PFSK-1 (cell line): ENCODE results near the gene ESRRG.

Experiments
- FOXP2 ChIP-seq: optimal IDR thresholded peaks from 2 replicates; pipeline ENCODE3; 2011; ENCODE audit warnings: borderline replicate concordance, control low read depth, inconsistent platforms; ENCODE audit not compliant: insufficient read depth; ENCODE audit errors: extremely low read length, extremely low read depth
- POLR2AphosphoS5 ChIP-seq: IDR thresholded peaks from 2 replicates; pipeline ENCODE4 v1.6.1; 2012; ENCODE audit warnings: low read depth, mild to moderate bottlenecking, control low read depth, low read length, moderate library complexity
- SIN3A ChIP-seq: IDR thresholded peaks from 2 replicates; pipeline ENCODE4 v1.6.1; 2012; ENCODE audit warnings: mild to moderate bottlenecking, low read length, moderate library complexity, borderline replicate concordance; ENCODE audit not compliant: insufficient read depth
- TAF1 ChIP-seq: IDR thresholded peaks from 2 replicates; pipeline ENCODE4 v1.6.1; 2012; ENCODE audit warnings: low read length, control low read depth, borderline replicate concordance; ENCODE audit not compliant: insufficient read depth
- TF ChIP-seq, protein P1 (sequence below), 2 experiments: IDR thresholded peaks; 2 replicates each; pipeline versions ENCODE4 v1.6.1 to v1.8.0; 2011 to 2012; ENCODE audit warnings: low read depth in 2 of 2, low read length in 2 of 2, control low read depth in 1 of 2, inconsistent platforms in 1 of 2, mild to moderate bottlenecking in 1 of 2, moderate library complexity in 1 of 2; ENCODE audit not compliant: insufficient read depth in 1 of 2

Gene ESRRG

DNA sequence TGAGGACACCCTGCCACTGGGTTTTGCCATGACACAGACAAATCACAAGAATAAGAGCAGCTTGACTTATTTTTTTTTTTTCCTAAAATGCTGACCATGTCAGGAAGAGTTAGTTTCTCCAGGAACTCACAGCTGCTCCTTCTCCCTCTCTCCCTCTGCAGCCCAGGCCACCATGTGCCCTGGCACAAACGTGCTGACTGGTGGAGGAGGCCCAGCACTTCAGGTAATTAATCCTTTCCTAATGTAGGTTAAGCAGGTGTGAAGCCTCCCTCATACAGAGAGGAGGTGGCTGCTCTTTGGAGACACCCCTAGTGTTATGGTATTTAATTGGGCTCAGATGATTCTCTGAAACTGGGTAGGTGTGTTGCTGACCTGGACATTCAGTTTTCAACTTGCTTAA, 170.2 kb downstream of the ESRRG start:
- TF ChIP-seq POLR2AphosphoS5, result no peak
- TF ChIP-seq, protein P1, sequence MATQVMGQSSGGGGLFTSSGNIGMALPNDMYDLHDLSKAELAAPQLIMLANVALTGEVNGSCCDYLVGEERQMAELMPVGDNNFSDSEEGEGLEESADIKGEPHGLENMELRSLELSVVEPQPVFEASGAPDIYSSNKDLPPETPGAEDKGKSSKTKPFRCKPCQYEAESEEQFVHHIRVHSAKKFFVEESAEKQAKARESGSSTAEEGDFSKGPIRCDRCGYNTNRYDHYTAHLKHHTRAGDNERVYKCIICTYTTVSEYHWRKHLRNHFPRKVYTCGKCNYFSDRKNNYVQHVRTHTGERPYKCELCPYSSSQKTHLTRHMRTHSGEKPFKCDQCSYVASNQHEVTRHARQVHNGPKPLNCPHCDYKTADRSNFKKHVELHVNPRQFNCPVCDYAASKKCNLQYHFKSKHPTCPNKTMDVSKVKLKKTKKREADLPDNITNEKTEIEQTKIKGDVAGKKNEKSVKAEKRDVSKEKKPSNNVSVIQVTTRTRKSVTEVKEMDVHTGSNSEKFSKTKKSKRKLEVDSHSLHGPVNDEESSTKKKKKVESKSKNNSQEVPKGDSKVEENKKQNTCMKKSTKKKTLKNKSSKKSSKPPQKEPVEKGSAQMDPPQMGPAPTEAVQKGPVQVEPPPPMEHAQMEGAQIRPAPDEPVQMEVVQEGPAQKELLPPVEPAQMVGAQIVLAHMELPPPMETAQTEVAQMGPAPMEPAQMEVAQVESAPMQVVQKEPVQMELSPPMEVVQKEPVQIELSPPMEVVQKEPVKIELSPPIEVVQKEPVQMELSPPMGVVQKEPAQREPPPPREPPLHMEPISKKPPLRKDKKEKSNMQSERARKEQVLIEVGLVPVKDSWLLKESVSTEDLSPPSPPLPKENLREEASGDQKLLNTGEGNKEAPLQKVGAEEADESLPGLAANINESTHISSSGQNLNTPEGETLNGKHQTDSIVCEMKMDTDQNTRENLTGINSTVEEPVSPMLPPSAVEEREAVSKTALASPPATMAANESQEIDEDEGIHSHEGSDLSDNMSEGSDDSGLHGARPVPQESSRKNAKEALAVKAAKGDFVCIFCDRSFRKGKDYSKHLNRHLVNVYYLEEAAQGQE (IDR thresholded peaks at IDR 0.05; ENCODE audit: insufficient read depth in 1 of 2, low read depth in 2 of 2, low read length in 2 of 2), result no peak
- no peak for TF ChIP-seq TAF1
- TF ChIP-seq SIN3A, result no peak
- no peak for TF ChIP-seq FOXP2

DNA sequence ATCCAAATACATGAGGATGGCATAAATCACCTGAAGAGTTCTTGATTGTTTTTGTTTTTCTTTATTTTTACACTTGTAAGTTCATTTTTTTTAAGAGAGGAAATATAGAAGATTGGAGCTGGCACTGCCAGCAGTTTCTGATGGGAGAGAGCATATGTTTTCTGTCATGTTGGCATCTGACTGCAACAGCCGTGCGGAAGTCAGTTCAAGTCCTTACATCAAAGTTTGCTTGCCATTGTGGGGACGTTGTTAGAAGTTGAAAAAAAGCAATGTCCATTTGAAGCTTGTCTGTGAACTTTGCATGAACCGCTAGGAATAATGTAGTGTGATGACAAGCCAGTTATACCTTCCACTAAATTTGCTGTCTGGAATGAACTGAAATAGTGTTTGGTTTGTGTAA, 173.4 kb downstream of the ESRRG start:
- TF ChIP-seq FOXP2, result no peak
- TF ChIP-seq TAF1, result no peak
- no peak for TF ChIP-seq SIN3A
- TF ChIP-seq POLR2AphosphoS5, result no peak
- TF ChIP-seq, protein P1 (IDR thresholded peaks at IDR 0.05; ENCODE audit: insufficient read depth in 1 of 2, low read depth in 2 of 2, low read length in 2 of 2), result no peak

DNA sequence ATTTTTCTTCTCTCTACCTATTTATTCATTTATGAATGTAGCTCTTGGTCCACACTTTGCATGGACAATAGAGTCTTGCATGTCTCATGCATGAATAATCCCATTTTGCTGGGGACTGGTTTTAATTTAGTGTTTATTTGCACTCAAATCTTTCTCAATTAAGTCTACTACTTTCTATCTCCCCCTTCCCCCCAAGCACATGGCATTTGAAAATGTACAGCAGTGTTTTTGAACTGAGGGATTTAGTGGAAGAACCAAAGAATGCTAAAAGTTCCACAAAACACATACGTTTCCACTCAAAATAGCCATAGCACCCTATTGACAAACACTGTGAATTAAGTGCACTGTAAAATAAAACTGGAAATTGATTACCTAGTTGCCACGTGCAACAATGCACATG, 180.5 kb downstream of the ESRRG start:
- TF ChIP-seq, protein P1 (IDR thresholded peaks at IDR 0.05; ENCODE audit: insufficient read depth in 1 of 2, low read depth in 2 of 2, low read length in 2 of 2), result no peak
- TF ChIP-seq FOXP2 (no peak), TAF1 (no peak), SIN3A (no peak), POLR2AphosphoS5 (no peak)

DNA sequence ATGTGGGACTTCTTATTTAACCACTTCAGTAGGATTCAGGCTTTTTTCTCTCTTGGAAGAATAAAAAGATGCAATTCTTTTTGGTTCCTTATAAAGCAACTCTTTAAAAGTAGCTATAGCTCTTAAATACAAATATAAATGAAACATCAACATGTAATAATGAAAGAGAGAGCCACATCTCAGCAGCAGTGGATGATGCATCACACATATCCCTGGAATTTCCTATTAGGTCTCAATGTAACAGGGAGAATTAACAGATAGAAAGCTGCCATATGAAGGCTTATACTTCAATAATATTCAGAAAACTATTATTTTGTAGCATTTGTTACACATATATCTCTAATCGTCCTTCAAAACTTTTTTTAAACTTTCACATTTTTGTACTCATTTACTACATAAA, 181.0 kb downstream of the ESRRG start:
- TF ChIP-seq, protein P1 (IDR thresholded peaks at IDR 0.05; ENCODE audit: insufficient read depth in 1 of 2, low read depth in 2 of 2, low read length in 2 of 2), result no peak
- TF ChIP-seq FOXP2 (no peak), TAF1 (no peak), SIN3A (no peak), POLR2AphosphoS5 (no peak)

DNA sequence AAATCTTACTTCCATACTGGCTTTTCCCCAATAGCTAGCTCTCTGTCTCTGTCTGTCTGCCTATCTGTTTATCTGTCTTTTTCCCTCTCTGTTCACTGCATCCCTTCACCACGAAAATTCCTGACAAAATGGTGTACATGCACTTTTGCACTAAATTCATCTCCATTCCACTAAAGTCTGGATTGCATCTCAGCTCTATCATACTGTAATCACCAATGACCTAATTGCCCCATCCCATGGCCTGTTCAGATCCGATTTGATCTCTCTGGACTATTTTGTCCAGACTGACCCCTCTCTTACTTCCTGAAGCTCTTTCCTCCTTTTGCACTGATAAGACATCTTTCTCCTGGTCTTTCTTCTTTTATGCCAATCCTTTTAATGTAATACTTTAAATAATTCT, 187.5 kb downstream of the ESRRG start:
- TF ChIP-seq FOXP2 (no peak), POLR2AphosphoS5 (no peak), TAF1 (no peak), SIN3A (no peak)
- TF ChIP-seq, protein P1 (IDR thresholded peaks at IDR 0.05; ENCODE audit: insufficient read depth in 1 of 2, low read depth in 2 of 2, low read length in 2 of 2), result no peak
